Activated T-helper 17 cell treated with anti-CD3 and anti-CD28 coated beads, Interleukin-2, amount 50 U/mL, for 72 hours (primary cell): ENCODE data around the gene SLC6A19. TPM values are rescaled to one million over a fixed set of nuclear protein-coding genes. Genes with fewer than 3 reads are reported as not detected.

ENCODE experiments used
- ATAC-seq: fragments of 150-1000 bp; cut with Tn5 transposase; replicated peaks from 2 replicates; pipeline ENCODE4 v1.10.0; 2021; ENCODE audit warnings: mild to moderate bottlenecking, moderate library complexity
- H3K27ac Mint-ChIP-seq: one replicate; pipeline ENCODE4 v1.8.0; 2022; ENCODE audit warnings: mixed read lengths
- H3K27me3 Mint-ChIP-seq: one replicate; pipeline ENCODE4 v1.8.0; 2022; ENCODE audit warnings: mixed read lengths
- H3K36me3 Mint-ChIP-seq: one replicate; pipeline ENCODE4 v1.8.0; 2022; ENCODE audit warnings: low read depth, mild to moderate bottlenecking, mixed read lengths
- H3K4me1 Mint-ChIP-seq: one replicate; pipeline ENCODE4 v1.8.0; 2022; ENCODE audit warnings: mixed read lengths
- H3K4me3 Mint-ChIP-seq: one replicate; pipeline ENCODE4 v1.8.0; 2022; ENCODE audit warnings: mild to moderate bottlenecking, mixed read lengths
- H3K9me3 Mint-ChIP-seq: one replicate; pipeline ENCODE4 v1.8.0; 2022; ENCODE audit warnings: mixed read lengths
- total RNA-seq, 2 donors: library from RNA; stranded (reverse); gene quantifications; one replicate each; pipeline ENCODE4 v1.2.3, GENCODE V29; 2022

SLC6A19 gene
- total RNA-seq, 2 donors from 2014 or later, result not detected

GRCh38 chr5:1172670-1173404 is 28.6 kb upstream of the SLC6A19 start:
- peak overlapping the region; percentile 49 for H3K4me3 Mint-ChIP-seq
- ATAC-seq, result peak; percentile 24
- H3K36me3 Mint-ChIP-seq, result no peaks in the 10 kb centered on the region
- H3K27me3 Mint-ChIP-seq, result peaks cover 5% of the 10 kb centered on the region
- H3K9me3 Mint-ChIP-seq, result no peaks in the 10 kb centered on the region
- H3K27ac Mint-ChIP-seq, result no peak overlapping the region
- peaks cover 7% of the 10 kb centered on the region for H3K4me1 Mint-ChIP-seq

- no peak overlapping the region for H3K27ac Mint-ChIP-seq
- H3K36me3 Mint-ChIP-seq, result no peaks in the 10 kb centered on the region
These were observed 27.8 kb upstream of the SLC6A19 start for GRCh38 chr5:1173485-1174070.

GRCh38 chr5:1174122-1174936 is 27.1 kb upstream of the SLC6A19 start:
- Mint-ChIP-seq H3K9me3 (no peaks in the 10 kb centered on the region), H3K4me1 (peaks cover 3% of the 10 kb centered on the region), H3K4me3 (peak overlapping the region; percentile 35), H3K27ac (peak overlapping the region; percentile 30), H3K27me3 (peaks cover under 1% of the 10 kb centered on the region), H3K36me3 (no peaks in the 10 kb centered on the region)
- peak; percentile 78 for ATAC-seq

More at GRCh38 chr5:1173485-1174070, 27.8 kb upstream of the SLC6A19 start:
- peaks cover 3% of the 10 kb centered on the region for H3K27me3 Mint-ChIP-seq
- no peaks in the 10 kb centered on the region for H3K9me3 Mint-ChIP-seq
- H3K4me1 Mint-ChIP-seq, result peaks cover 3% of the 10 kb centered on the region
- peak overlapping the region; percentile 49 for H3K4me3 Mint-ChIP-seq
- no peak for ATAC-seq

GRCh38 chr5:1175015-1175414 is 26.4 kb upstream of the SLC6A19 start:
- Mint-ChIP-seq H3K36me3 (no peaks in the 10 kb centered on the region), H3K9me3 (no peaks in the 10 kb centered on the region), H3K27ac (peak overlapping the region; percentile 30), H3K4me3 (no peak overlapping the region), H3K27me3 (no peaks in the 10 kb centered on the region), H3K4me1 (peaks cover 3% of the 10 kb centered on the region)
- no peak for ATAC-seq

GRCh38 chr5:1175801-1176472 is 25.5 kb upstream of the SLC6A19 start:
- Mint-ChIP-seq H3K27ac (no peak overlapping the region), H3K4me3 (no peak overlapping the region), H3K9me3 (no peaks in the 10 kb centered on the region), H3K36me3 (no peaks in the 10 kb centered on the region), H3K27me3 (no peaks in the 10 kb centered on the region), H3K4me1 (peaks cover 3% of the 10 kb centered on the region)
- ATAC-seq, result no peak

GRCh38 chr5:1176473-1177391 is 24.7 kb upstream of the SLC6A19 start:
- Mint-ChIP-seq H3K4me1 (peaks cover 3% of the 10 kb centered on the region), H3K27me3 (no peaks in the 10 kb centered on the region), H3K27ac (no peak overlapping the region), H3K4me3 (no peak overlapping the region), H3K36me3 (no peaks in the 10 kb centered on the region), H3K9me3 (no peaks in the 10 kb centered on the region)
- ATAC-seq, result no peak

GRCh38 chr5:1177826-1178528 is 23.4 kb upstream of the SLC6A19 start:
- Mint-ChIP-seq H3K27ac (no peak overlapping the region), H3K36me3 (no peaks in the 10 kb centered on the region), H3K9me3 (no peaks in the 10 kb centered on the region), H3K4me1 (peaks cover 3% of the 10 kb centered on the region), H3K27me3 (no peaks in the 10 kb centered on the region), H3K4me3 (no peak overlapping the region)
- no peak for ATAC-seq

- Mint-ChIP-seq H3K4me3 (no peak overlapping the region), H3K4me1 (no peaks in the 10 kb centered on the region), H3K27ac (no peak overlapping the region), H3K9me3 (no peaks in the 10 kb centered on the region), H3K36me3 (no peaks in the 10 kb centered on the region), H3K27me3 (no peaks in the 10 kb centered on the region)
- ATAC-seq, result no peak
These were observed 22.6 kb upstream of the SLC6A19 start for GRCh38 chr5:1178529-1179382.

- H3K36me3 Mint-ChIP-seq, result no peaks in the 10 kb centered on the region
- ATAC-seq, result no peak
- H3K4me3 Mint-ChIP-seq, result no peak overlapping the region
- no peaks in the 10 kb centered on the region for H3K4me1 Mint-ChIP-seq
- H3K27me3 Mint-ChIP-seq, result no peaks in the 10 kb centered on the region
- no peaks in the 10 kb centered on the region for H3K9me3 Mint-ChIP-seq
- H3K27ac Mint-ChIP-seq, result no peak overlapping the region
These were observed 22.0 kb upstream of the SLC6A19 start for GRCh38 chr5:1179383-1179715.

- Mint-ChIP-seq H3K36me3 (no peaks in the 10 kb centered on the region), H3K27me3 (no peaks in the 10 kb centered on the region), H3K27ac (no peak overlapping the region), H3K4me1 (no peaks in the 10 kb centered on the region), H3K4me3 (no peak overlapping the region), H3K9me3 (no peaks in the 10 kb centered on the region)
- ATAC-seq, result no peak
These were observed 21.3 kb upstream of the SLC6A19 start for GRCh38 chr5:1180096-1180495.

GRCh38 chr5:1180841-1181271 is 20.5 kb upstream of the SLC6A19 start:
- ATAC-seq, result no peak
- H3K27me3 Mint-ChIP-seq, result no peaks in the 10 kb centered on the region
- no peaks in the 10 kb centered on the region for H3K4me1 Mint-ChIP-seq
- H3K27ac Mint-ChIP-seq, result no peak overlapping the region
- H3K9me3 Mint-ChIP-seq, result no peaks in the 10 kb centered on the region
- no peak overlapping the region for H3K4me3 Mint-ChIP-seq
- H3K36me3 Mint-ChIP-seq, result no peaks in the 10 kb centered on the region

- no peaks in the 10 kb centered on the region for H3K9me3 Mint-ChIP-seq
- no peak for ATAC-seq
- no peak overlapping the region for H3K4me3 Mint-ChIP-seq
- no peaks in the 10 kb centered on the region for H3K4me1 Mint-ChIP-seq
- no peaks in the 10 kb centered on the region for H3K36me3 Mint-ChIP-seq
- no peak overlapping the region for H3K27ac Mint-ChIP-seq
- H3K27me3 Mint-ChIP-seq, result peaks cover 3% of the 10 kb centered on the region
These were observed 19.7 kb upstream of the SLC6A19 start for GRCh38 chr5:1181451-1182359.
